Fibroblast of pulmonary artery (primary cell): ENCODE measurements around the gene POFUT2.

ENCODE experiments used
- DNase-seq: peaks from one replicate; pipeline ENCODE4 v3.0.0-alpha.2; 2010; ENCODE audit warnings: low read depth
- H3K4me3 ChIP-seq: replicated peaks from 2 replicates; pipeline ENCODE4 v1.5.1; 2011; ENCODE audit warnings: low read depth, mild to moderate bottlenecking, control low read depth, low read length, moderate library complexity
- TF ChIP-seq, protein P1 (sequence below): IDR thresholded peaks from 2 replicates; pipeline ENCODE4 v1.5.1; 2011; ENCODE audit warnings: mild to moderate bottlenecking, control low read depth, low read length, inconsistent platforms; ENCODE audit errors: missing control alignments

Gene POFUT2

DNA sequence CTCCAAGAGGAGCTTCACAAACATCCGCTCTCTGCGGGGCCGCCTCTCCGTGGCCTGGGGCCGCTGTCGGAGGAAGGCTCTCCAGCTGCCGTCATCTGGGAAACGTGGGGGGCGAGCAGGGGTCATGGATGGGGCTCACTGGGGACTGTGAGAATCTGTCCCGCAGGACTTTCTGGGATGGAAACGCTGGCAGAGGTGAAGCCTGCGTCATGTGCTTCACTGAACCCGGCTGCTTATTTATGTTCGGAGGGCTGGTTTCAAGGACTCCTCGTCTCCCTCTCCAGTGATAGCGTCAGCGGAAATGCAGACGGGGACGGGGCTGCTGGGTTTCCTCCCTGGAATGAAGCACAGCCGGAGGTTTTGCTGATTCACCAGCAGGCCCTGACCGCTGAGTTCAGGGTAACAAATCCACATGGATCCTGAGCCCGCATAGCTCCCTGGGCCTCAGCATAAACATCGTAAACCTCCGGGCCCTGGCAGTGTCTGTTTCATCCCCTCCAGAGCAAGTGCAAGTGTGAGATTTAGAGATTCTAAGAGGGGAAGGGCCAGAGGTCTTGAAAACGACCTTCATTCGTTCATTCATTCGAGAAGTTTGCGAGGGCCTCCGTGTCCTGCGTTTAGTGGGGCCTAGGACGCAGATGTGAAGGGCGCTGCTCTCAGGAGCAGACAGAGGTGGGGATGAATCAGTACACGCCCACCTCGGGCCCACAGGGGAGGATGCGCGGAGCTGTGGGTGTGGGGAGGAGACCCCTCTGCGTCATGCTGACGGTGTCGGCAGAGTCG, 7.0 kb upstream of the POFUT2 start:
- TF ChIP-seq, protein P1, sequence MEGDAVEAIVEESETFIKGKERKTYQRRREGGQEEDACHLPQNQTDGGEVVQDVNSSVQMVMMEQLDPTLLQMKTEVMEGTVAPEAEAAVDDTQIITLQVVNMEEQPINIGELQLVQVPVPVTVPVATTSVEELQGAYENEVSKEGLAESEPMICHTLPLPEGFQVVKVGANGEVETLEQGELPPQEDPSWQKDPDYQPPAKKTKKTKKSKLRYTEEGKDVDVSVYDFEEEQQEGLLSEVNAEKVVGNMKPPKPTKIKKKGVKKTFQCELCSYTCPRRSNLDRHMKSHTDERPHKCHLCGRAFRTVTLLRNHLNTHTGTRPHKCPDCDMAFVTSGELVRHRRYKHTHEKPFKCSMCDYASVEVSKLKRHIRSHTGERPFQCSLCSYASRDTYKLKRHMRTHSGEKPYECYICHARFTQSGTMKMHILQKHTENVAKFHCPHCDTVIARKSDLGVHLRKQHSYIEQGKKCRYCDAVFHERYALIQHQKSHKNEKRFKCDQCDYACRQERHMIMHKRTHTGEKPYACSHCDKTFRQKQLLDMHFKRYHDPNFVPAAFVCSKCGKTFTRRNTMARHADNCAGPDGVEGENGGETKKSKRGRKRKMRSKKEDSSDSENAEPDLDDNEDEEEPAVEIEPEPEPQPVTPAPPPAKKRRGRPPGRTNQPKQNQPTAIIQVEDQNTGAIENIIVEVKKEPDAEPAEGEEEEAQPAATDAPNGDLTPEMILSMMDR, result no peak
- H3K4me3 ChIP-seq, result no peak overlapping the region
- DNase-seq, result peak; percentile 99

DNA sequence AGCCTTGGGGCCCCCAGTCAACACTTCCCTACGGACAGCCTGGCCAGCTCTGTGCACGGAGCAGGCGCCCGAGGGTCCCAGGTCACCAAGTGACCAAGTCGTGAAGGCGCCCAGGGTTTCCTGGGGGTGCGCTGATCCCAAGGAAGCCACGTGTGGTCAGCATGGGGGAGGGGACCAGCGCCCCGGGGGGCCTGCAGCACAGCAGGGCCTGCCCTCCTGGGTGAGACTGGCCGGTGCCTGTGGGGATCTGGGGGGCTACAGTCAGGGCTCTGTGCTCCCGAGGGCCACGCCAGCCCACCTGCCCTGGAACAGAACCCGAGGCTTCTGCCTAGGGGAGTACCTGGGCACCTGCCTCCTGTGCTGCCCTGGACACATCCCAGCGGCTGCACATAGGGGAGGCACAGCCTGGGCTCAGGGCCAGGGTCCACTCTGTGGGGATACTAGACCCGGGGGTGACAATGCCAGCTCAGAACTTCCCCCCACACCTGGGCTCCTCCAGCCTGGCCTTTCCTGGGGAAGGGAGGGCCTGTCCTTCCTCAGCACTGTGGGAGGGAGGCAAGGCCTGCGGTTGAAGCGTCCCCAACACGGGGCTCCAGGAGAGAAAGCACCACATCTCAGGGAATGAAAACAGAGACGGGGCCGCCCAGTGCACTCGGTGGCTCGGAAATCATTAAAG, 6.2 kb upstream of the POFUT2 start:
- TF ChIP-seq, protein P1, result no peak
- peak overlapping the region; percentile 16 for H3K4me3 ChIP-seq
- no peak for DNase-seq

DNA sequence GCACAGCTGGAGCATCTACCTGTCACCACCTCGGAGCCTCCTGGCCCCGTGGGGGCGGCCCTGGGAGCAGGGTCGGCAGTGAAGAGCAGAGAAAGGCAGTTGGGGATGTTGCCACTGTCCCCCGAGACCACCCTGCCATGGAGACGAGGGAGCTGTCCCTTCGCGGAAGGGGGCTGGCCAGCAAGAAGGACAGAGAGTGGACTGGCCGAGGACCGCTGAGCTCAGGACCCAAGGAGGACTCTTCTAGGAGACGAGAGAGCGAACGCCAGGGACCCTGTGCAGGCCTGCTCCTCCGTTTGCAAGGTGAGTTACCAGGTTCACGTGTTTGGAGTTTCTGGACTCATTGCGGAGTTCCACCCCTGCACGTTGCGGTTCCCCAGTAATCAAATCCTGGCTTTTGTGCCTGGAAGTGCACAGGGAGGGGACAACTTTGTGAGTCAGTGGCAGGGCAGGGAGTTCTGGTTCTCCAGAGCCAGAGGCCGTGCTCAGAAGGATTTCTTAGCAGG, 5.6 kb upstream of the POFUT2 start:
- H3K4me3 ChIP-seq, result no peak overlapping the region
- TF ChIP-seq, protein P1, result no peak
- DNase-seq, result no peak

GRCh38 chr21:45292399-45293219, 4.9 kb upstream of the POFUT2 start:
- H3K4me3 ChIP-seq, result no peak overlapping the region
- TF ChIP-seq, protein P1, result peak; percentile 89
- peak; percentile 91 for DNase-seq

DNA sequence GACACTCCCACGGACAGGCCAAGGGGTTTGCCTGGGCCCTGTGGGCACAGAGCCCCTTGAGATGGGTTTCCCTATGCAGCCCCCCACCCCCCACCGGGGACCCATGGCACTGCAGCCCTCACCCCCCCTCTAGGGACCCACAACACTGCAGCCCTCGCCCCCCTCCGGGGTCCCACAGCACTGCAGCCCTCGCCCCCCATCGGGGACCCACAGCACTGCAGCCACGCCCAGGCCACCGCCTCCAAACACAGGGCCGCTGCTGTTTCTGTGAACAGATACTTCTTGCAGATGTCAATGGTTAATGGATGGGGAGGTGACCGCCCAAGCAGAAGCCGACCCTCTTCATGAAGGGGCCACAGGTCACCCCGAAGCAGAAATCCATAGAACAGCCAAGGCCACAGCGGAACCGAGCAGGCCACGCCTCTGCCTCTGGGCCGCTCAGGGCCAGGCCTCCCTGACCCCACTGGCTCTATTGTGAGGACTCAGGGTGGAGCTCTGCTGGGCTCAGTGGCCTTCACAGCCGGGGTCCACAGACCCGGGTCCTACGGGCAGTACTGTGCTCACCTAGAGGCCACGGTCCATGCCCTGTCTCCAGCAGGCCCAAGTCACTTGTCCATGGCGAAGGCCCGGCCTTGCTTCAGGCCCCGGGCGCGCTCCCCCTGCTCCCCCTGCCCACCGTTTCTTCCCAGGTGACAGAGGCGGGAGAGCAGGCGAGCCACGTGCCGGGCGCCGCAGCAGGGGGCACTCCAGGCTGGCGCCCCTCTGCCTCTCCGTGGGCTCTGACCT, 4.1 kb upstream of the POFUT2 start:
- H3K4me3 ChIP-seq, result no peak overlapping the region
- TF ChIP-seq, protein P1, result no peak
- DNase-seq, result no peak

- TF ChIP-seq, protein P1, result no peak
- H3K4me3 ChIP-seq, result no peak overlapping the region
- DNase-seq, result peak; percentile 84
These were observed 3.4 kb upstream of the POFUT2 start for GRCh38 chr21:45290948-45291612.
